HL-60 (cell line): ENCODE results near the gene TCFL5.
A peak's percentile ranks its signal among the peaks of the same experiment; 100 is the strongest.

Source experiments
- GABPA ChIP-seq: IDR thresholded peaks from 2 replicates; pipeline ENCODE4 v1.6.1; 2012; ENCODE audit warnings: low read depth
- POLR2AphosphoS5 ChIP-seq: IDR thresholded peaks from 2 replicates; pipeline ENCODE4 v1.6.1; 2012; ENCODE audit warnings: low read depth
- SPI1 ChIP-seq: IDR thresholded peaks from 2 replicates; pipeline ENCODE4 v1.6.1; 2012; ENCODE audit warnings: low read depth, mild to moderate bottlenecking, borderline replicate concordance
- TF ChIP-seq, protein P1 (sequence below): IDR thresholded peaks from one replicate; pipeline ENCODE4 v1.5.1; 2011; ENCODE audit warnings: low read length, control low read depth, inconsistent platforms; ENCODE audit not compliant: insufficient read depth
- TF ChIP-seq, protein P2 (sequence below): IDR thresholded peaks from 2 replicates; pipeline ENCODE4 v1.6.1; 2012; ENCODE audit warnings: low read depth; ENCODE audit not compliant: insufficient replicate concordance

DNA sequence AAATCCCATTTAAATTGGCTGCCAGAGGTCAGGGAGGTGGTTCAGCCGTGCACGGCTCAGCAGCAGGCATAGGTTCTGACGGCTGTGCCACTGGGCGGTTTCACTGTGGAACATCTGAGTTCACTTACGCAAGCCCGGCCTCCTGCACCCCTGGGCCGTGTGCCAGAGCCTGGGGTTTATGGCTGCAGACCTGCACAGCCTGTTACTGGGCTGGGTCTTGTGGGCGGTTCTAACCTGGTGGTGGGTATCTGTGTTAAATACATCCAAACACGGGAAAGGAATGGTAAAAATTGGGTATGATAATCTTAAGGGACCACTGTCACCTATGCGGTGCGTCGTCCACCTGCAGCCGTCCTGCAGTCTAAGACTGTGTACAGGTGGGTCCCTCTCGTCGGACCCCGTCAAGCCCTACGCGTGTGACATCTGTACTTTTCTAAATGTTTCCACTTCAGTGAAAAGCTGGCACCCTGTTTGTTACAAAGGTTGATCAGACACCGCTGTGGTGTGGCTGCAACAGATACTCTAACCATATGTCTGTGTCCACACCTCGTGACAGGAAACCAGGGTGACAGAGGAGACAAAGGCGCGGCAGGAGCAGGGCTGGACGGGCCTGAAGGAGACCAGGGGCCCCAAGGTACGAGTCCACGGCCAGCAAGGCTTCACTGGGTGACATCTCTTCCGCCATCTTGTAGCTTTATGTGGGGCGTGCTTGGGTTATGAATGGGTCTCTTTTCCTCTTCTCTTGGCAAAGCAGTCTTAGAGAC, 23.3 kb downstream of the TCFL5 start:
- TF ChIP-seq, protein P1, sequence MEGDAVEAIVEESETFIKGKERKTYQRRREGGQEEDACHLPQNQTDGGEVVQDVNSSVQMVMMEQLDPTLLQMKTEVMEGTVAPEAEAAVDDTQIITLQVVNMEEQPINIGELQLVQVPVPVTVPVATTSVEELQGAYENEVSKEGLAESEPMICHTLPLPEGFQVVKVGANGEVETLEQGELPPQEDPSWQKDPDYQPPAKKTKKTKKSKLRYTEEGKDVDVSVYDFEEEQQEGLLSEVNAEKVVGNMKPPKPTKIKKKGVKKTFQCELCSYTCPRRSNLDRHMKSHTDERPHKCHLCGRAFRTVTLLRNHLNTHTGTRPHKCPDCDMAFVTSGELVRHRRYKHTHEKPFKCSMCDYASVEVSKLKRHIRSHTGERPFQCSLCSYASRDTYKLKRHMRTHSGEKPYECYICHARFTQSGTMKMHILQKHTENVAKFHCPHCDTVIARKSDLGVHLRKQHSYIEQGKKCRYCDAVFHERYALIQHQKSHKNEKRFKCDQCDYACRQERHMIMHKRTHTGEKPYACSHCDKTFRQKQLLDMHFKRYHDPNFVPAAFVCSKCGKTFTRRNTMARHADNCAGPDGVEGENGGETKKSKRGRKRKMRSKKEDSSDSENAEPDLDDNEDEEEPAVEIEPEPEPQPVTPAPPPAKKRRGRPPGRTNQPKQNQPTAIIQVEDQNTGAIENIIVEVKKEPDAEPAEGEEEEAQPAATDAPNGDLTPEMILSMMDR, result no peak
- TF ChIP-seq POLR2AphosphoS5, result peak; percentile 85
- no peak for TF ChIP-seq GABPA
- no peak for TF ChIP-seq SPI1
- TF ChIP-seq, protein P2, sequence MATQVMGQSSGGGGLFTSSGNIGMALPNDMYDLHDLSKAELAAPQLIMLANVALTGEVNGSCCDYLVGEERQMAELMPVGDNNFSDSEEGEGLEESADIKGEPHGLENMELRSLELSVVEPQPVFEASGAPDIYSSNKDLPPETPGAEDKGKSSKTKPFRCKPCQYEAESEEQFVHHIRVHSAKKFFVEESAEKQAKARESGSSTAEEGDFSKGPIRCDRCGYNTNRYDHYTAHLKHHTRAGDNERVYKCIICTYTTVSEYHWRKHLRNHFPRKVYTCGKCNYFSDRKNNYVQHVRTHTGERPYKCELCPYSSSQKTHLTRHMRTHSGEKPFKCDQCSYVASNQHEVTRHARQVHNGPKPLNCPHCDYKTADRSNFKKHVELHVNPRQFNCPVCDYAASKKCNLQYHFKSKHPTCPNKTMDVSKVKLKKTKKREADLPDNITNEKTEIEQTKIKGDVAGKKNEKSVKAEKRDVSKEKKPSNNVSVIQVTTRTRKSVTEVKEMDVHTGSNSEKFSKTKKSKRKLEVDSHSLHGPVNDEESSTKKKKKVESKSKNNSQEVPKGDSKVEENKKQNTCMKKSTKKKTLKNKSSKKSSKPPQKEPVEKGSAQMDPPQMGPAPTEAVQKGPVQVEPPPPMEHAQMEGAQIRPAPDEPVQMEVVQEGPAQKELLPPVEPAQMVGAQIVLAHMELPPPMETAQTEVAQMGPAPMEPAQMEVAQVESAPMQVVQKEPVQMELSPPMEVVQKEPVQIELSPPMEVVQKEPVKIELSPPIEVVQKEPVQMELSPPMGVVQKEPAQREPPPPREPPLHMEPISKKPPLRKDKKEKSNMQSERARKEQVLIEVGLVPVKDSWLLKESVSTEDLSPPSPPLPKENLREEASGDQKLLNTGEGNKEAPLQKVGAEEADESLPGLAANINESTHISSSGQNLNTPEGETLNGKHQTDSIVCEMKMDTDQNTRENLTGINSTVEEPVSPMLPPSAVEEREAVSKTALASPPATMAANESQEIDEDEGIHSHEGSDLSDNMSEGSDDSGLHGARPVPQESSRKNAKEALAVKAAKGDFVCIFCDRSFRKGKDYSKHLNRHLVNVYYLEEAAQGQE, result no peak
